Smooth muscle cell (in vitro differentiated cells): ENCODE measurements around the gene CNOT8. TPM values are rescaled to one million over a fixed set of nuclear protein-coding genes. Genes with fewer than 3 reads are reported as not detected.

ENCODE experiments used
- DNase-seq: peaks from one replicate; lab custom pipeline; 2025; ENCODE audit not compliant: unreplicated experiment; lab: John Stamatoyannopoulos, UW
- H2AFZ ChIP-seq: fragments of 200-600 bp; sonication (generic); 2 replicates; pipeline ENCODE4 v1.6.0; 2016; ENCODE audit warnings: antibody characterized with exemption, low read depth, mild to moderate bottlenecking
- H3F3A ChIP-seq: fragments of 200-600 bp; sonication (generic); 2 replicates; pipeline ENCODE4 v1.6.0; 2017; ENCODE audit warnings: antibody characterized with exemption, low read depth
- H3K27ac ChIP-seq: fragments of 200-600 bp; sonication (generic); 2 replicates; pipeline ENCODE4 v1.5.1; 2016; ENCODE audit warnings: low read depth, mild to moderate bottlenecking
- H3K27me3 ChIP-seq: fragments of 200-600 bp; sonication (generic); 2 replicates; pipeline ENCODE4 v1.6.1; 2016; ENCODE audit warnings: low read depth, mild to moderate bottlenecking
- H3K36me3 ChIP-seq: fragments of 200-600 bp; sonication (generic); 2 replicates; pipeline ENCODE4 v1.5.1; 2016; ENCODE audit warnings: low read depth
- H3K4me1 ChIP-seq: fragments of 200-600 bp; sonication (generic); 2 replicates; pipeline ENCODE4 v1.5.1; 2016; ENCODE audit warnings: low read depth
- H3K4me2 ChIP-seq: fragments of 200-600 bp; sonication (generic); 2 replicates; pipeline ENCODE4 v1.6.0; 2016; ENCODE audit warnings: mild to moderate bottlenecking
- H3K4me3 ChIP-seq: fragments of 200-600 bp; sonication (generic); 2 replicates; pipeline ENCODE4 v1.5.1; 2016; ENCODE audit warnings: mild to moderate bottlenecking
- H3K79me2 ChIP-seq: fragments of 200-600 bp; sonication (generic); 2 replicates; pipeline ENCODE4 v1.6.0; 2016; ENCODE audit warnings: low read depth, mild to moderate bottlenecking
- H3K9ac ChIP-seq: fragments of 200-600 bp; sonication (generic); 2 replicates; pipeline ENCODE4 v1.6.0; 2016; ENCODE audit warnings: low read depth
- H3K9me3 ChIP-seq: fragments of 200-600 bp; sonication (generic); replicated peaks from 2 replicates; pipeline ENCODE4 v1.5.1; 2016; ENCODE audit warnings: low read depth
- H4K20me1 ChIP-seq: fragments of 200-600 bp; sonication (generic); 2 replicates; pipeline ENCODE4 v1.6.0; 2016; ENCODE audit warnings: low read depth
- WGBS: methylation state at CpG from one replicate; pipeline ENCODE4 v1.1.7; 2016; ENCODE audit warnings: low lambda C conversion rate; 5-methylcytosine and 5-hydroxymethylcytosine counted together
- polyA plus RNA-seq: library from polyadenylated mRNA; unstranded; fragments of >200 nt; fragmentation: Nextera tagmentation; extraction: Ambion mirVana; gene quantifications from 2 replicates; pipeline ENCODE4 v1.2.1, GENCODE V29; 2016
- total RNA-seq: library from RNA; depleted of rRNA; stranded (reverse); fragments of >200 nt; gene quantifications from 2 replicates; pipeline ENCODE4 v1.2.3, GENCODE V29; 2014
- TF ChIP-seq, protein P1 (sequence below): fragments of 200-600 bp; sonication (generic); IDR thresholded peaks from 2 replicates; pipeline ENCODE4 v1.5.1; 2017; ENCODE audit warnings: borderline replicate concordance, mild to moderate bottlenecking, antibody characterized with exemption; ENCODE audit not compliant: insufficient read depth, poor library complexity, severe bottlenecking

CNOT8 gene
- total RNA-seq (76.4 and 85.0 TPM in 2 replicates), polyA plus RNA-seq (49.5 and 54.9 TPM in 2 replicates)

DNA sequence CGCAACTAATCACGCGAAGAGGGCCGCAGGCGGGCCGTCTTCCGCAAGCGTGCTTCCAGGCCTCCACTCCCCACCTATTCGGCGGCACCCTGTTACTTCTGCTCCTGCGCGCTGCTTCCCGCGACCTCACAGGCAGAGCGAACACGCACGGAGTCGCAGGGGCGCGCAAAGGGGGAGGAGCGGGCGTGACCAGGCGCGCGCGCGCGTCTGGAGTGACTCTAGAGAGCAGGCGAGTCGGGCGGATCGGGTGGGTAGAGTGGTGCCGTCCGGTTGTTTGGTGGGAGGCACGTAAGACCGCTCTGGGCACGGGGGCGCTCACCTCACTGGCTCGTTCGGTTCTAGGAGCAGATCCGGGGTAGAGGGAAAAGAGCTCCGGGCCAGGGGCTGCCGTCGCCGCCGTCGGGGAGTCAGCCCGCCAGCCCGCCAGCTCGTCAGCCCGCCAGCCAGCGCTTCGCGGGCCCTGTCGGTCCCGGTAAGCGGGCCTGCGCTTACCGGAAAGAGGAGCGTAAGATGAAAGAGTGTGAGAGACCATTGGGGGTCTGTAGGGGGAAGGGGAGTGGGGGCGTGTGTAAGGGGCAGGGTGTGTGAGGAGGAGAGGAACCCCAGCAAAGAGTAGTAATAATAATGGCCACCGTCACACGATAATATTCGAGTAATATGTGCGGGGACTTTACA, at the start of gene CNOT8:
Gene CNOT8 (plus strand): TSS at position 331 of the 675 bp plus-strand sequence. CDS start 4,652 bp downstream, outside the sequence.
- Histone ChIP-seq H3K9me3 (no peaks in the 10 kb centered on the region), H3K9ac (peak within 1 kb of the TSS; percentile 97), H3K27me3 (no peaks in the 10 kb centered on the region), H3F3A (peaks cover 13% of the 10 kb centered on the region), H3K4me1 (peaks cover 18% of the 10 kb centered on the region), H3K79me2 (peaks cover 50% of the 10 kb centered on the region), H4K20me1 (peaks cover 38% of the 10 kb centered on the region), H3K36me3 (no peaks in the 10 kb centered on the region), H3K27ac (peak within 1 kb of the TSS; percentile 99), H2AFZ (peak within 1 kb of the TSS; percentile 71), H3K4me3 (peak within 1 kb of the TSS; percentile 88), H3K4me2 (peak within 1 kb of the TSS; percentile 97)
- peak; percentile 99 for DNase-seq
- TF ChIP-seq, protein P1, sequence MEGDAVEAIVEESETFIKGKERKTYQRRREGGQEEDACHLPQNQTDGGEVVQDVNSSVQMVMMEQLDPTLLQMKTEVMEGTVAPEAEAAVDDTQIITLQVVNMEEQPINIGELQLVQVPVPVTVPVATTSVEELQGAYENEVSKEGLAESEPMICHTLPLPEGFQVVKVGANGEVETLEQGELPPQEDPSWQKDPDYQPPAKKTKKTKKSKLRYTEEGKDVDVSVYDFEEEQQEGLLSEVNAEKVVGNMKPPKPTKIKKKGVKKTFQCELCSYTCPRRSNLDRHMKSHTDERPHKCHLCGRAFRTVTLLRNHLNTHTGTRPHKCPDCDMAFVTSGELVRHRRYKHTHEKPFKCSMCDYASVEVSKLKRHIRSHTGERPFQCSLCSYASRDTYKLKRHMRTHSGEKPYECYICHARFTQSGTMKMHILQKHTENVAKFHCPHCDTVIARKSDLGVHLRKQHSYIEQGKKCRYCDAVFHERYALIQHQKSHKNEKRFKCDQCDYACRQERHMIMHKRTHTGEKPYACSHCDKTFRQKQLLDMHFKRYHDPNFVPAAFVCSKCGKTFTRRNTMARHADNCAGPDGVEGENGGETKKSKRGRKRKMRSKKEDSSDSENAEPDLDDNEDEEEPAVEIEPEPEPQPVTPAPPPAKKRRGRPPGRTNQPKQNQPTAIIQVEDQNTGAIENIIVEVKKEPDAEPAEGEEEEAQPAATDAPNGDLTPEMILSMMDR = no peak
- under 1% methylated on average over 65 of the region's 65 CpGs for WGBS

DNA sequence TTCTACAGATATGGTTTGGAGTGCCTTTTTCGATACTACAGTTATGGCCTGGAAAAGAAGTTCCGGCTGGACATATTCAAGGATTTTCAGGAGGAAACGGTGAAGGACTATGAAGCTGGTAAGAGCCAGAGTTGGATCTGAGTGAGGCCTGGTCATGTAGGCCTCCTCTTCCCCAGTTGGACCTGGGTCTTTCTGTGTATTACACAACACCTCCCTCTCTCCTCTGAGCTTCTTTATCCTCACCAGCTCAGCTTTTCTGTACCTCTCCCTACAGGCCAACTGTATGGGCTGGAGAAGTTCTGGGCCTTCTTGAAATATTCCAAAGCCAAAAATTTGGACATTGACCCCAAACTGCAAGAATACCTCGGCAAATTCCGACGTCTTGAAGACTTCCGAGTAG, 47.2 kb upstream of the CNOT8 start:
- no peak overlapping the region for H2AFZ ChIP-seq
- H3K9me3 ChIP-seq = no peaks in the 10 kb centered on the region
- TF ChIP-seq, protein P1 = no peak
- WGBS = 92% methylated on average over 7 of the region's 7 CpGs
- no peaks in the 10 kb centered on the region for H3K4me1 ChIP-seq
- H3K27me3 ChIP-seq = no peaks in the 10 kb centered on the region
- H3K36me3 ChIP-seq = peaks cover 7% of the 10 kb centered on the region
- H3K4me2 ChIP-seq = no peak overlapping the region
- H4K20me1 ChIP-seq = peaks cover 4% of the 10 kb centered on the region
- H3K27ac ChIP-seq = no peak overlapping the region
- no peak overlapping the region for H3K4me3 ChIP-seq
- no peak for DNase-seq
- H3F3A ChIP-seq = peaks cover under 1% of the 10 kb centered on the region
- no peak overlapping the region for H3K9ac ChIP-seq
- peaks cover 3% of the 10 kb centered on the region for H3K79me2 ChIP-seq

DNA sequence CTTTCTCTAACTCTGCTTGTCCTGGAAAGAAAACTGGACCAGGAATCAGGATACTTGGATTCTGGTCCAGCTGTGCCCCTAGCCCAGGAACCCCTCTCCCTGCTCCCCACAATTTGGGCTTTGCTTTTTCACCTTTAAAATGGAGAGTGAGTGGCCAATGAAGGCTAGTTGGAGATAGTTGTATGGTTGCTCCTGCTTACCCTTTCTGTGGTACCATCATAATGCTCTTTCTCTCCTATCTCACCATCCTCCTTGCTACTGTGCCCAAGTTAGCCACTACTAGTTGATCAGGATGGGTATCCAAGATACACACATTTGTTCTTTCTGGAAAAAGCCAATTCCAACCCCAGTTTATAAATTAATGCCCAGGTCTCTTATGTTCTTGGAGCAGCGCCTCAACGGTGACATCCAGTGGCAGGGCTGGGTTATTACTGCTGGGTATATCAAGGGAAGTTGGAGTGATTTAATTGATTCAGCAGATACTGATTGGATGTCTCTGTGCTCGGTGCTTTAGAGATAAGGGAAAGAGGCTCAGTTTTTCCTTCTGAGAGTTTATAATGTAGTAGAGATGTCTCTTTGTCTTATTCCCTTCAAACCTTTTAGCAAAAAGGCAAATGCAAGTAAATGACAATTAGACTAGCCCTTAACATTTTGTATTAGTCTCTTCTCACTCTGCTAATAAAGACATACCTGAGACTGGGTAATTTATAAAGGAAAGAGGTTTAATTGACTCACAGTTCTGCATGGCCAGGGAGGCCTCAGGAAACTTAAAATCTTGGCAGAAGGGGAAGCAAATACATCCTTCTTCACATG, 46.6 kb upstream of the CNOT8 start:
- Histone ChIP-seq H3K36me3 (peaks cover 7% of the 10 kb centered on the region), H3K79me2 (peaks cover 3% of the 10 kb centered on the region), H2AFZ (no peak overlapping the region), H3K9ac (no peak overlapping the region), H3K4me1 (no peaks in the 10 kb centered on the region), H3K4me2 (no peak overlapping the region), H4K20me1 (peaks cover 4% of the 10 kb centered on the region), H3K27ac (no peak overlapping the region), H3K9me3 (no peaks in the 10 kb centered on the region), H3K4me3 (no peak overlapping the region), H3F3A (no peaks in the 10 kb centered on the region), H3K27me3 (no peaks in the 10 kb centered on the region)
- 72% methylated on average over 3 of the region's 3 CpGs for WGBS
- no peak for DNase-seq
- TF ChIP-seq, protein P1 = peak; percentile 83
